ENCODE data around the gene VANGL1.

Gene VANGL1

DNA sequence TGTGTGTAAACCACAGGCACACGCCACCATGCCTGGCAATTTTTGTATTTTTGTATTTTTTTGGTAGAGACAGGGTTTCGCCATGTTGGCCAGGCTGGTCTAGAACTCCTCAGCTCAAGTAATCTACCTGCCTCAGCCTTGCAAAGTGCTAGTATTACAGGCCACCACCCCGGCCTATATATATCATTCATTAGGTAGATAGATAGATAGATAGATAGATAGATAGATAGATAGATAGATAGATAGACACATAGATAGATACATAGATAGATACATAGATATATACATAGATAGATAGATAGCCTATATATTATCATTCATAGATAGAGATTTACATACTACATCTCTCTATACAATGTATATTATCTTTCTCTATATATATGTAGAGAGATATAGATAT lies 46.0 kb downstream of the VANGL1 start:
- no peak overlapping the region for H3K4me3 ChIP-seq (ENCODE audit: low read length)
- TF ChIP-seq ZNF274 (IDR thresholded peaks at IDR 0.05; ENCODE audit: low read depth, low read length) = no peak

DNA sequence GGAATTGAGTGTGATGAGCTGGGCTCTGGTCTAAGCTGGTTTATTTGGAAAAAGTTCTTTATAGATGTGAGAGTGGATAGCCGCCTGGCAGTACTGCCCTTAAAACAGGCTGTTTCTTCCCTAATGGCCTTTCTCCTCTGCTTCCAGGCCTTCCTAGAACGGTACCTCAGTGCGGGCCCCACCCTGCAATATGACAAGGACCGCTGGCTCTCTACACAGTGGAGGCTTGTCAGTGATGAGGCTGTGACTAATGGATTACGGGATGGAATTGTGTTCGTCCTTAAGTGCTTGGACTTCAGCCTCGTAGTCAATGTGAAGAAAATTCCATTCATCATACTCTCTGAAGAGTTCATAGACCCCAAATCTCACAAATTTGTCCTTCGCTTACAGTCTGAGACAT lies 49.2 kb downstream of the VANGL1 start:
- no peak for TF ChIP-seq ZNF274 (IDR thresholded peaks at IDR 0.05; ENCODE audit: low read depth, low read length)

DNA sequence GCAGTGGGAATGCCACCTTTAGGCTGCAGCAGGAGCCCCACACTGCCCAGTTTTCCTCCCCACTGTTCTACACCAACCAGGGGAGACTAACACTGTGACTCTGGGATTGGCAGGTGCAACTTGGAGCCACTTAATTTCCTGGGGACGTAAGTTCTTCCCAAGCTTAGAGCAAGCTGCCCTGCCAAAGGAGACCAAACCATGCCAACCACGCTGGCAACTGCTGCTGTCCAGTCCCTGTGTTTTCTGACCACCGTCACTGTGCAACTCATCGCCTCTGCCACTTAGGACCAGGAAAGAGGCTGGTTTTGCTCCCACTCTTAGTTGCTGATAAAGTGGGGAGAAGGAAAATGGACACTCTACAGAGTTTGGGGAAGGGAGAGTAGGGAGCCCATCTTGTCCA lies 50.5 kb downstream of the VANGL1 start:
- no peak overlapping the region for H3K4me3 ChIP-seq (ENCODE audit: low read length)
- no peak for TF ChIP-seq ZNF274 (IDR thresholded peaks at IDR 0.05; ENCODE audit: low read depth, low read length)

More for the DNA sequence above, 49.2 kb downstream of the VANGL1 start:
- no peak overlapping the region for H3K4me3 ChIP-seq (ENCODE audit: low read length)

DNA sequence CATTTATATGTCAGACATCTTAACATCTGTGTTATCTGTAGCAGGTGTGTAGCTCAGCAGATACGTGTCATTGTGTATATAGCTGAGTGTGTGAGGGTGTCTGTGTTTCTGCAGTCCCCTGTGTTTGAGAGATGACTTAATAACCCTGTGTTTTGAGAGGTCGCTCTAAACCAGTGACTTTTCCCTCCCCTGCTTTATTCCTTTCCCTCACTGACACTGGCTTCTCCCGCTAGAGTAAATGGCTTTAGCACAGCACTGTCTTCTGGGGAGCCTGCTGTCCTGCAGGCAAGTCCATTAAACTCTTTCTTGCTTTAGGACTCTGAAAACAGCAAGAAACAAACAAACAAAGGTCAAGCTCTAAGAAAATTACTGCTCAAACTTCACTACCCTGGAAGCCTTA lies 53.0 kb downstream of the VANGL1 start:
- no peak for TF ChIP-seq ZNF274 (IDR thresholded peaks at IDR 0.05; ENCODE audit: low read depth, low read length)
- no peak overlapping the region for H3K4me3 ChIP-seq (ENCODE audit: low read length)

DNA sequence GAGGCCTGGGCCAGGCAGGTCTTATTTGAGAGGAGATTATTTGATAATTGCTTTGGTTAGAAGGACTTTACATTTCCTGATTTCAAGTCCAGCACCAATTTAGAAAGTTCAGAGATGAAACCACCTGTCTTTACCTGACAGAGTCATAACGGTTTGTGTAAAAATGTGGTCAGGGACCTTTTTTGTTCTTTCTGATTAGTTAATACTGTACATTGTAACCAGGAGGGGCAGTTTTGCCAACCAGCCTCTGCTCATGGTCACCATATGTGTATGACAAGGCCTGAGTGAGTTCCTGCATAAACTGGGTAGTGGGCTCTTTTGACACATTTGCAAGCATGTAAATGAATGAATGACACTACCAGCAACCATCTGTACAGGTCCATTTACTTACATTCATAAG lies 55.8 kb downstream of the VANGL1 start:
- H3K4me3 ChIP-seq (ENCODE audit: low read length) = no peak overlapping the region
- no peak for TF ChIP-seq ZNF274 (IDR thresholded peaks at IDR 0.05; ENCODE audit: low read depth, low read length)

DNA sequence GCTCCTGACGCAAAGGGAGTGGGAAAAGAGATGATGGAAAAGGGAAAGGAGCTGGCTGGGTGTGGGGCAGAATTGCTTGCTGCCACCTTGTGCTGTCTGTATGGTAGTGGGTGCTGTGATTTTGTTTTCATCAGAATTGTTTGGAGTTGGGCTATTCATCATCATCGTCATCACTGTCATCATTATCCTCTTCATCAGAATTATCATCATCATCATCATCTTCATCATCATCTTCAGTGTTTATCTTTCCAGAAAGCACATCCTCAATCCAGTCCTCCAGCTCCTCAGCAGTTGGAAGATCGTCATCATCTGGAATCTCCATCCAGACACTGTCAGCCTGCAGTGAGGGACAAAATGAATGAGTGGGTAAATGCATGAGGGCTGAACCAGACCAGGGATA lies 59.3 kb downstream of the VANGL1 start:
- H3K4me3 ChIP-seq (ENCODE audit: low read length) = no peak overlapping the region
- no peak for TF ChIP-seq ZNF274 (IDR thresholded peaks at IDR 0.05; ENCODE audit: low read depth, low read length)

DNA sequence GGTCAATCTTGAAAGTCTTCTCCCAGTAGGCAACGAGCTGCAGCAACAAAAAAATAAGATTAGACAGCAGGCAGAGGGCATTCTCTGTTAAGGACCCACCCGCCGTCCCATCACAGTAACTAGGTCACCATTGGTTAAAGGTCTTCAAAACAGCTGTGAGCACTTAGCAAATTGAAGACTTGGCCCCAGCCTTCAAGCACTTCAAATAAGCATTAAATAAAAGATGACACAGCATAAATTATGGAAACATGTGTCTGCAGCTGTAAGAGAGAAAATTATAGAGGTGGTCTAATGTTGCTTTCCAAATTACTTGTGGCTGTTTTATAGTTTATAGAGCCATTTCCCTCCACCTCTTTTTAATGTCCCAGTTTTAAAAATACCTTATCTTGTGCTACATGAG lies 61.2 kb downstream of the VANGL1 start:
- H3K4me3 ChIP-seq (ENCODE audit: low read length) = no peak overlapping the region
- TF ChIP-seq ZNF274 (IDR thresholded peaks at IDR 0.05; ENCODE audit: low read depth, low read length) = no peak

DNA sequence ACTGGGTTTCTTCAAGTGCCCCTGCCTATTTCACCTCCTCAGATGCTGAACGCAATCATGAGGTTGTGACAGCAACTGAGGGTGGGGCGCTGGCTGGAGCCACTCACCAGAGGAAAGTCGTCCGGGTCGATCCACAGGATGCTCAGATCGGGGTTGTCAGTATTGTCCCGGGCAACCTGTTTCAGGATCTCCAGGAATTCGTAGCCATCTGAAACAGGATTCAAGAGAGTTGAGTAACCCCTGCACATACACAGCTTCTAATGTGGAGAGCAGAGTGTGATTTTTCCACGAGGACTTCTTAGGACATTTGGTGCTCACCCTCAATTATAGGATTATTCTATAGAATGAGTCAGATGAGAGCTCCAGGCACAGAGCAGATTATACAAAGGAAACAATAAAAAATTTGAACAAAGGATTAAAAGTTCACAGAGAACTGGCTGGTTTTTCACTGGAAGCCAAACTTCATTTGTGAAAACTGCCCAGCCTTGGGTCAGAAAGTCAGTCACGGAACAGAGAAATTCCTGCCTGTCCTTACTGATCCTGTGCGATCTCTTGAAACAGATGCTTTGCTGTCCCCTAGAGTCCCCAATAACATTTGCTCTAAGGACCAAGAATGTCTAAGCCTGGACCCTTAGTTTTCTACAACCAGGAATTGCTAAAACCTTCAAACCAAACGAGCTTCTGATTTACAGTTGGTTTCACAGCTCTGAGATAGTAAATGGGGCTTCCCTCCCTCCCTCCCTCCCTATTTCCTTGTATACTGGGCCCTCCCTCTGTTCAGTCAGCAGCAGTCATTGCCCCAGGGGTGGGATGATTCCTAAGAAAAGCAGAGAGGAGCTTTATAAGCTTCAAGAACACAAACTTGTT lies 63.5 kb downstream of the VANGL1 start:
- H3K4me3 ChIP-seq (ENCODE audit: low read length) = no peak overlapping the region
- TF ChIP-seq ZNF274 (IDR thresholded peaks at IDR 0.05; ENCODE audit: low read depth, low read length) = no peak

DNA sequence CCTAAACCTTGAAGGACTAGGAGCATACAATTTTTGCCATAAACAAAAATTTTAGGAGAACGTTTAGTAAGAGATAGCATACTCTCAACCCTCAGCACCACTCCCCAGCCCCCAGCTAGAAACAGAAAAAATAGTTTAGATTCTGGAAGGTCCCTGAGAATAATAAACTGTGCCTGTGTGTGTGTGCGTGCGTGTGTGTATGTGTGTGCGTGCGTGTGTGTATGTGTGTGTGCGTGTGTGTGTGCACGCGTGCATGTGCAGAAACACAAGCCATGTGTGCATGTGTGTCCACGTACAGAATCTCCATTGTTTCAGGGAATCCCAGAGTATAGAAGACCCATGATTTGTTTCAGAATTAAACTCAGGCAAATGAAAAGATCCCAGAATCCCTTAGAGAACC lies 64.2 kb downstream of the VANGL1 start:
- TF ChIP-seq ZNF274 (IDR thresholded peaks at IDR 0.05; ENCODE audit: low read depth, low read length) = no peak
- H3K4me3 ChIP-seq (ENCODE audit: low read length) = no peak overlapping the region

DNA sequence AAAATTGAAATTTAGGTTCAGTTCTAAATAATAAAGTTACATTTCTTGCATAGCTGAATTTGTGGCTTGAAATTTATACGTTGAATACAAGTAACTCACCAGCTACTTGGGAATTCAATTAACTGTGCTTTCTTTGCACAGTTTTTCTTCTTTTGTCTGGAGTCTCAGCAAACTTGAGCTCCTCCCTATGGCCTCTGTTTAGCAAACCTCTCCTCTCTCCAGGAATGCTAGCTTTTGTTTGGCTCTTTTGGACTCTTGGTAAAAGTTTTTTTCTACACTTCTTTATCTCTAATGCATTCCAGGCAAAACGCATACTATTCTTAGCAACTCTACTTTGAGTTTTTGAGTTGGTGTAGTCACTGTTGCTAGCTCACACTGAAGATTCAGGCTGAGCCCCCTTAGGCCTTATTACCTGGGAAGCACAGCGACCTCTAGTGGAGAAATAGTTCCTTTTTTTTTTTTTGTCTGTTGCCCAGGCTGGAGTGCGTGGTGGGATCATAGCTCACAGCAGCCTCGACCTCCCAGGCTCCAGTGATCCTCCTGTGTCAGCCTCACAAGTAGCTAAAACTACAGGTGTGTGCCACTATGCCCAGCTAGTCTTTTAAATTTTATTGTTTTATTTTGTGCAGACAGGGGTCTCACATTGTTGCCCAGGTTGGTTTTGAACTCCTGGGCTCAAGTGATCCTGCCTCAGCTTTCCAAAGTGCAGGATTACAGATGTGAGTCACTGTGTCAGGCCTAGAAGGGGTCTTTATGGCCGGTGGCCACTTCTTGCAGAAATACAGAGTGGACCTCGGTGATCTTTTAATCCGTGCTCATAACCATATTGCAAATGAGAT lies 65.0 kb downstream of the VANGL1 start:
- no peak overlapping the region for H3K4me3 ChIP-seq (ENCODE audit: low read length)
- no peak for TF ChIP-seq ZNF274 (IDR thresholded peaks at IDR 0.05; ENCODE audit: low read depth, low read length)

DNA sequence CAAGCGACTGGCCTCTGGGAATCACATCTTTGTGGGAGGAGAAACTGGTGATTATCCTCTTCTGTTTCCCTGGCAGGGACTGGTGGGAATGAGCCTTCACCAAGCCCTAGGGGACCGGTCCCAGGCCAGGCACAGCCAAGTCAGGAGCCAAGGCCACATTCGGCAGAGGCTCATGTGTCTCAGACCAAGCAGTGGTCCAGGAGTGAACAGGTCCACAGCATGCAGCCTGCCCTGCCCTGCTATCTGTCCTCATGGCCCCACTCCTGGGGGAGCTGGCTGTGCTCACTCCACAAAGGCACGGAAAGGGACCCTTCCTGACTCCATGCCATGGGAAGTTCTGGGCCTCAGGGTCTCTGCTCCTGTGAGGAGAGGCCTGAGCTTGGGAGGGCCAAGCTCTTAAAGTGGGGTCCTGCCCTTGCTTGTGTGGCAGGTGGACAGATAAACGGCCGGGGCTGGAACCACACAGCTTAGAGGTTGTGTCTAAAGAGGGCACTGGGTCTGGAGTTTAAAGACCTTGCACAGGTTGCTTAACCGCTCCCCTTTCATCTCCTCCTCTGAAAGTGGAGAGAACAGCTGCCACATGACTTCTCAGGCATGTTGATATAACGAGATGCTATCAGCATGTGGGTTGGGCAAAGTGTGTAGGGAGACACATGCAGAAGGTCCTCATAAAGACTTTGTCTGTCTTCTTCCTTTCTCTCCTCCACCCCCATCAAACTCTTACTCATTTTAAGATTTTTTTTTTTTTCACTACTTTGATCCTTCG lies 69.3 kb downstream of the VANGL1 start:
- H3K4me3 ChIP-seq (ENCODE audit: low read length) = no peak overlapping the region
- no peak for TF ChIP-seq ZNF274 (IDR thresholded peaks at IDR 0.05; ENCODE audit: low read depth, low read length)

DNA sequence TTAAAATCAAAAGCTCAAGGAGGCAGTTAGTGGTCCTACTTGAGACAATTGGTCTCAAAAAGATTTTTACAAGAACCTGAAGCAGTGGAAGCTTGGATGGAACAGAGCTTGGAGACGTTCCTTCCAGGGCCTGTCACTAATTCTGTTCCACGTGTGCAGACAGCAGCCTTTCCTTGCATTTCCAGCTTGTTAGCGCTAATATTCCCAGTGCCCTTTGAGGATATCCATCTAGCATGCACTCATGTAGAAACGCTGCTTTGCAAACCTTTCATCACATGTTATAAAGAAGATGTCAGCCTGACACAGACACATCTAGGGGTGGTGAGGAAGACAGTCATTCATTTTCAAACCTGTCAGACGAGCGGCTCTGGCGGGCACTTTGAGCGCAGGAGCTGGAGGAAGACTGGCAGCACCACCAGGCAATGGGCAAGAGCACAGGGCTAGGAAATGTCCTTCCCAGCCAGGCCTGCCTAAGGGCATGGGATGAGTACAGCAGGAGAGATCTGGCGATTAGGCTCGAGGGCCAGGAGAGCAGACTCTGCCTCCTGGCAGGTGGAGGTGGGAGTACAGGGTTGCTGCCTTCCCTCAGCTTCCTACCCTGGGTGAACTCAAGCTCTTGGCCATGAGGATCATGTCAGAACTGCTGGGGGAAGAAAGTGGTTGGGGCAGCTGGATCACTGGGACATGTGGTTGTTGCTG lies 71.3 kb downstream of the VANGL1 start:
- TF ChIP-seq ZNF274 (IDR thresholded peaks at IDR 0.05; ENCODE audit: low read depth, low read length) = no peak
- no peak overlapping the region for H3K4me3 ChIP-seq (ENCODE audit: low read length)

DNA sequence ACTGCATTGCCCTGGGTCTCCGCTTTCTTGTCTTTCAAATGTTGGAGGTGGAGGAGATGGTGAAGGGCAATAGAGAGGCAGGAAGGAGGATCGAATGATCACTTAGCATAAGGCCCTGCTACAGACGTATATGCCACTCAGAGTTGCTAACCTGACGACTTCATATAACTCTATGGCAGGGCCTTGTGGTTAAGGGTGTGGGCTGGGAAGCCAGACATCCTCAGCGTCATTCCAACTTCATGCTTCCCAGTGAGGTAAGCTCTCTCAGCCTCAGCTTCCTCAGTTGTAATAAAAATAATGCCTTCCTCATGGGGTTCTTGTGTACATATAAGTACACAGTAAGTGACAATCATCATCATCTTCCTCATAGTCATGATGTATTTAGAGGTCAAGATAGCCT lies 72.1 kb downstream of the VANGL1 start:
- no peak overlapping the region for H3K4me3 ChIP-seq (ENCODE audit: low read length)
- TF ChIP-seq ZNF274 (IDR thresholded peaks at IDR 0.05; ENCODE audit: low read depth, low read length) = no peak
